Neural progenitor cell (in vitro differentiated cells): ENCODE results near the gene VSIG10L. TPM values are rescaled to one million over a fixed set of nuclear protein-coding genes. Genes with fewer than 3 reads are reported as not detected.
A peak's percentile ranks its signal among the peaks of the same experiment; 100 is the strongest.

Source experiments
- DNase-seq: peaks from one replicate; pipeline ENCODE4 v3.0.0-alpha.2; 2016; ENCODE audit warnings: low spot score
- H2AFZ ChIP-seq: fragments of 200-600 bp; sonication (generic); replicated peaks from 2 replicates; pipeline ENCODE4 v1.6.1; 2016; ENCODE audit warnings: antibody characterized with exemption
- H3F3A ChIP-seq: fragments of 200-600 bp; sonication (generic); 2 replicates; pipeline ENCODE4 v1.6.1; 2016; ENCODE audit warnings: antibody characterized with exemption, low read depth
- H3K27ac ChIP-seq: fragments of 200-600 bp; sonication (generic); 2 replicates; pipeline ENCODE4 v1.5.1; 2016; ENCODE audit warnings: mild to moderate bottlenecking
- H3K27me3 ChIP-seq: fragments of 200-600 bp; sonication (generic); 2 replicates; pipeline ENCODE4 v1.6.1; 2016; ENCODE audit warnings: mild to moderate bottlenecking, moderate library complexity
- H3K36me3 ChIP-seq: fragments of 200-600 bp; sonication (generic); 2 replicates; pipeline ENCODE4 v1.5.1; 2016
- H3K4me1 ChIP-seq: fragments of 200-600 bp; sonication (generic); 2 replicates; pipeline ENCODE4 v1.6.1; 2016; ENCODE audit warnings: mixed run types
- H3K4me2 ChIP-seq: fragments of 200-600 bp; sonication (generic); 2 replicates; pipeline ENCODE4 v1.6.1; 2016
- H3K4me3 ChIP-seq: fragments of 200-600 bp; sonication (generic); 2 replicates; pipeline ENCODE4 v1.5.1; 2016
- H3K79me2 ChIP-seq: fragments of 200-600 bp; sonication (generic); 2 replicates; pipeline ENCODE4 v1.6.1; 2016; ENCODE audit warnings: low read depth
- H3K9ac ChIP-seq: fragments of 200-600 bp; sonication (generic); 2 replicates; pipeline ENCODE4 v1.6.1; 2016
- H3K9me3 ChIP-seq: fragments of 200-600 bp; sonication (generic); 2 replicates; pipeline ENCODE4 v1.5.1; 2016; ENCODE audit warnings: low read depth
- H4K20me1 ChIP-seq: fragments of 200-600 bp; sonication (generic); 2 replicates; pipeline ENCODE4 v1.6.1; 2016; ENCODE audit warnings: low read depth
- H3K27ac Mint-ChIP-seq: 3 replicates; pipeline ENCODE4 v1.8.0; 2021; ENCODE audit warnings: mixed read lengths
- H3K27me3 Mint-ChIP-seq: 2 replicates; pipeline ENCODE4 v1.8.0; 2022; ENCODE audit warnings: low read depth, mild to moderate bottlenecking, inconsistent platforms, moderate library complexity, mixed read lengths; ENCODE audit not compliant: insufficient read depth
- H3K36me3 Mint-ChIP-seq: 3 replicates; pipeline ENCODE4 v1.8.0; 2021; ENCODE audit warnings: mixed read lengths
- H3K4me1 Mint-ChIP-seq: 3 replicates; pipeline ENCODE4 v1.8.0; 2021; ENCODE audit warnings: mixed read lengths
- H3K4me3 Mint-ChIP-seq: 3 replicates; pipeline ENCODE4 v1.8.0; 2021; ENCODE audit warnings: mild to moderate bottlenecking, moderate library complexity, mixed read lengths
- H3K9me3 Mint-ChIP-seq: 3 replicates; pipeline ENCODE4 v1.8.0; 2020; ENCODE audit warnings: mixed read lengths
- EZH2 ChIP-seq: fragments of 200-600 bp; sonication (generic); IDR thresholded peaks from 2 replicates; pipeline ENCODE4 v1.6.1; 2017; ENCODE audit warnings: antibody characterized with exemption, mild to moderate bottlenecking, moderate library complexity
- EZH2phosphoT487 ChIP-seq: fragments of 200-600 bp; sonication (generic); IDR thresholded peaks from 2 replicates; pipeline ENCODE4 v1.6.1; 2017; ENCODE audit warnings: antibody characterized with exemption
- total RNA-seq: library from RNA; depleted of rRNA; stranded (reverse); fragments of >200 nt; gene quantifications from 2 replicates; pipeline ENCODE4 v1.2.3, GENCODE V29; 2015; ENCODE audit warnings: low replicate concordance
- TF ChIP-seq, protein P1 (sequence below): fragments of 200-600 bp; sonication (generic); IDR thresholded peaks from 2 replicates; pipeline ENCODE4 v1.5.1; 2017; ENCODE audit warnings: antibody characterized with exemption, mild to moderate bottlenecking

The VSIG10L gene
- total RNA-seq, 1 donor from 2014 or later: 2.7 TPM

- H3K36me3 Mint-ChIP-seq: no peaks in the 10 kb centered on the region
- H3K9me3 Mint-ChIP-seq: no peaks in the 10 kb centered on the region
- peaks cover 24% of the 10 kb centered on the region for H3K4me1 Mint-ChIP-seq
- H3F3A ChIP-seq: peaks cover 10% of the 10 kb centered on the region
- no peak overlapping the region for H3K27ac ChIP-seq
- DNase-seq: no peak
- H3K9ac ChIP-seq: no peak overlapping the region
- H3K4me1 ChIP-seq: peaks cover 7% of the 10 kb centered on the region
- H3K27ac Mint-ChIP-seq: peak overlapping the region; percentile 67
- no peaks in the 10 kb centered on the region for H3K9me3 ChIP-seq
- no peaks in the 10 kb centered on the region for H3K27me3 ChIP-seq
- H4K20me1 ChIP-seq: no peaks in the 10 kb centered on the region
- H3K4me3 ChIP-seq: no peak overlapping the region
- H3K36me3 ChIP-seq: no peaks in the 10 kb centered on the region
- TF ChIP-seq, protein P1, sequence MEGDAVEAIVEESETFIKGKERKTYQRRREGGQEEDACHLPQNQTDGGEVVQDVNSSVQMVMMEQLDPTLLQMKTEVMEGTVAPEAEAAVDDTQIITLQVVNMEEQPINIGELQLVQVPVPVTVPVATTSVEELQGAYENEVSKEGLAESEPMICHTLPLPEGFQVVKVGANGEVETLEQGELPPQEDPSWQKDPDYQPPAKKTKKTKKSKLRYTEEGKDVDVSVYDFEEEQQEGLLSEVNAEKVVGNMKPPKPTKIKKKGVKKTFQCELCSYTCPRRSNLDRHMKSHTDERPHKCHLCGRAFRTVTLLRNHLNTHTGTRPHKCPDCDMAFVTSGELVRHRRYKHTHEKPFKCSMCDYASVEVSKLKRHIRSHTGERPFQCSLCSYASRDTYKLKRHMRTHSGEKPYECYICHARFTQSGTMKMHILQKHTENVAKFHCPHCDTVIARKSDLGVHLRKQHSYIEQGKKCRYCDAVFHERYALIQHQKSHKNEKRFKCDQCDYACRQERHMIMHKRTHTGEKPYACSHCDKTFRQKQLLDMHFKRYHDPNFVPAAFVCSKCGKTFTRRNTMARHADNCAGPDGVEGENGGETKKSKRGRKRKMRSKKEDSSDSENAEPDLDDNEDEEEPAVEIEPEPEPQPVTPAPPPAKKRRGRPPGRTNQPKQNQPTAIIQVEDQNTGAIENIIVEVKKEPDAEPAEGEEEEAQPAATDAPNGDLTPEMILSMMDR: no peak
- no peak for TF ChIP-seq EZH2phosphoT487
- no peak for TF ChIP-seq EZH2
- no peaks in the 10 kb centered on the region for H3K79me2 ChIP-seq
- H3K4me2 ChIP-seq: no peak overlapping the region
- no peak overlapping the region for H3K4me3 Mint-ChIP-seq
- H2AFZ ChIP-seq: no peak overlapping the region
- peaks cover 4% of the 10 kb centered on the region for H3K27me3 Mint-ChIP-seq
Observed at GRCh38 chr19:51359294-51359693, 17.4 kb upstream of the VSIG10L start.

DNA sequence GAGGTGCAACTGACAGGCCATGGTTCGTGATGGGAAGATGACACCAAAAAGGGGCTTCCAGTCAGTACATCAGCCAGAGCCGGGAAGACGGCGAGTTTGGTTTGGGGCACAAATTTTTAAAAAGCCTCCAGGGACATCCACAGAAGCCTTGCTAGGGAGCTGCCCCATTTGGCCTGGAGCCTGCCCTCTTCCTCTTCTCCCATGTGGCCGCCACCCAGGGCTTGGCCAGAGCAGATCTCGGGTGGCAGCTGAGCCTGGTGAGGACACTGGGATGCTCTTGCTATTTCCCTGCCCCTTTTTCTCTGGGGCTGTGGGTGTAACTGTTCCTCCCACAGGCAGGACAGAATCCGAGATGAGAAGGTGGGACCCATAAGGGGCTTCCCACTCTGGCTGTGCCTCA, 16.0 kb upstream of the VSIG10L start:
- H3K4me3 Mint-ChIP-seq: no peak overlapping the region
- Histone ChIP-seq H3F3A (peaks cover 13% of the 10 kb centered on the region), H3K79me2 (no peaks in the 10 kb centered on the region), H3K4me1 (peaks cover 13% of the 10 kb centered on the region), H3K4me2 (no peak overlapping the region), H4K20me1 (no peaks in the 10 kb centered on the region), H3K27ac (no peak overlapping the region), H3K27me3 (no peaks in the 10 kb centered on the region), H2AFZ (no peak overlapping the region), H3K36me3 (no peaks in the 10 kb centered on the region), H3K9me3 (no peaks in the 10 kb centered on the region), H3K4me3 (no peak overlapping the region), H3K9ac (no peak overlapping the region)
- peaks cover 4% of the 10 kb centered on the region for H3K27me3 Mint-ChIP-seq
- H3K9me3 Mint-ChIP-seq: no peaks in the 10 kb centered on the region
- H3K4me1 Mint-ChIP-seq: peaks cover 27% of the 10 kb centered on the region
- DNase-seq: no peak
- H3K27ac Mint-ChIP-seq: no peak overlapping the region
- no peaks in the 10 kb centered on the region for H3K36me3 Mint-ChIP-seq
- no peak for TF ChIP-seq EZH2
- no peak for TF ChIP-seq EZH2phosphoT487
- TF ChIP-seq, protein P1: no peak

GRCh38 chr19:51356159-51356801, 14.3 kb upstream of the VSIG10L start:
- Mint-ChIP-seq H3K4me1 (peaks cover 25% of the 10 kb centered on the region), H3K36me3 (peaks cover 3% of the 10 kb centered on the region), H3K9me3 (no peaks in the 10 kb centered on the region), H3K4me3 (no peak overlapping the region), H3K27ac (peak overlapping the region; percentile 27), H3K27me3 (peaks cover 6% of the 10 kb centered on the region)
- Histone ChIP-seq H4K20me1 (no peaks in the 10 kb centered on the region), H2AFZ (no peak overlapping the region), H3K4me3 (no peak overlapping the region), H3K9ac (no peak overlapping the region), H3K4me2 (no peak overlapping the region), H3F3A (peaks cover 13% of the 10 kb centered on the region), H3K9me3 (no peaks in the 10 kb centered on the region), H3K4me1 (peaks cover 13% of the 10 kb centered on the region), H3K79me2 (no peaks in the 10 kb centered on the region), H3K27ac (no peak overlapping the region), H3K27me3 (no peaks in the 10 kb centered on the region), H3K36me3 (no peaks in the 10 kb centered on the region)
- TF ChIP-seq EZH2phosphoT487 (no peak), EZH2 (no peak)
- TF ChIP-seq, protein P1: no peak
- no peak for DNase-seq
